Measurements from ENCODE around the gene LYZ. TPM values are rescaled to one million over a fixed set of nuclear protein-coding genes. Genes with fewer than 3 reads are reported as not detected.
"Not testable (repeated sequence)": the region's sequence is repeated elsewhere in the genome, so short reads cannot be mapped to it uniquely, and the experiment has no call there.

The LYZ gene
- polyA plus RNA-seq (ENCODE audit: insufficient read depth in 1 of 5, insufficient read length in 5 of 5, low replicate concordance in 1 of 5), result 10 to 100 TPM; 42.0 to 60.9 (median 50.7) TPM
- long read RNA-seq, donor 1, transcript LYZ-201 (4 exons, 1,530 nt), result major isoform, 17 of 201 reads
- long read RNA-seq, donor 1, partial matches to known transcripts, result 184 of 201 reads
- long read RNA-seq, donor 1, other reads (novel, unspliced or antisense), result 0 of 201 reads
- long read RNA-seq, donor 2, partial matches to known transcripts, result 0 of 2 reads
- long read RNA-seq, donor 2, other reads (novel, unspliced or antisense), result 0 of 2 reads
- long read RNA-seq, donor 3, transcript LYZ-201 (4 exons, 1,530 nt), result major isoform, 5 of 5 reads
- long read RNA-seq, donor 3, partial matches to known transcripts, result 0 of 5 reads
- long read RNA-seq, donor 3, other reads (novel, unspliced or antisense), result 0 of 5 reads
- long read RNA-seq, donor 4, transcript LYZ-201 (4 exons, 1,530 nt), result major isoform, 9 of 9 reads
- long read RNA-seq, donor 4, partial matches to known transcripts, result 0 of 9 reads
- long read RNA-seq, donor 4, other reads (novel, unspliced or antisense), result 0 of 9 reads
- long read RNA-seq, donor 5, partial matches to known transcripts, result 83 of 87 reads
- long read RNA-seq, donor 5, other reads (novel, unspliced or antisense), result 0 of 87 reads
- long read RNA-seq, donor 6, transcript LYZ-201 (4 exons, 1,530 nt), result major isoform, 19 of 99 reads
- long read RNA-seq, donor 6, partial matches to known transcripts, result 80 of 99 reads
- long read RNA-seq, donor 6, other reads (novel, unspliced or antisense), result 0 of 99 reads
- long read RNA-seq, donor 7, partial matches to known transcripts, result 0 of 3 reads
- long read RNA-seq, donor 7, other reads (novel, unspliced or antisense), result 0 of 3 reads
- long read RNA-seq, donor 8, partial matches to known transcripts, result 0 of 3 reads
- long read RNA-seq, donor 8, other reads (novel, unspliced or antisense), result 0 of 3 reads

DNA sequence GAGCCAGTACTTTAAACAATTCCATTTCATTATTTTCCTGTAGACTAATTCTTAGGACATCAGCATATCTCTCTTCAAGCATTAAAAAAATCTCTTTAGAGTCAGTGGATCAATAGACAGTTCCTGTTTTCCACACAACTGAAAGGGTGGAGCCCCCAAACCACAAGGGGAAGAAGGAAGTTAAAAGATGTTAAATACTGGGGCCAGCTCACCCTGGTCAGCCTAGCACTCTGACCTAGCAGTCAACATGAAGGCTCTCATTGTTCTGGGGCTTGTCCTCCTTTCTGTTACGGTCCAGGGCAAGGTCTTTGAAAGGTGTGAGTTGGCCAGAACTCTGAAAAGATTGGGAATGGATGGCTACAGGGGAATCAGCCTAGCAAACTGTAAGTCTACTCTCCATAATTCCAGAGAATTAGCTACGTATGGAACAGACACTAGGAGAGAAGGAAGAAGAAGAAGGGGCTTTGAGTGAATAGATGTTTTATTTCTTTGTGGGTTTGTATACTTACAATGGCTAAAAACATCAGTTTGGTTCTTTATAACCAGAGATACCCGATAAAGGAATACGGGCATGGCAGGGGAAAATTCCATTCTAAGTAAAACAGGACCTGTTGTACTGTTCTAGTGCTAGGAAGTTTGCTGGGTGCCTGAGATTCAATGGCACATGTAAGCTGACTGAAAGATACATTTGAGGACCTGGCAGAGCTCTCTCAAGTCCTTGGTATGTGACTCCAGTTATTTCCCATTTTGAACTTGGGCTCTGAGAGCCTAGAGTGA lies at the start of gene LYZ:
Gene LYZ, plus strand, starts transcription at position 220 of the 777 bp plus-strand sequence. Its CDS starts 28 bp downstream, at position 248.
- DNase-seq, result no peak

DNA sequence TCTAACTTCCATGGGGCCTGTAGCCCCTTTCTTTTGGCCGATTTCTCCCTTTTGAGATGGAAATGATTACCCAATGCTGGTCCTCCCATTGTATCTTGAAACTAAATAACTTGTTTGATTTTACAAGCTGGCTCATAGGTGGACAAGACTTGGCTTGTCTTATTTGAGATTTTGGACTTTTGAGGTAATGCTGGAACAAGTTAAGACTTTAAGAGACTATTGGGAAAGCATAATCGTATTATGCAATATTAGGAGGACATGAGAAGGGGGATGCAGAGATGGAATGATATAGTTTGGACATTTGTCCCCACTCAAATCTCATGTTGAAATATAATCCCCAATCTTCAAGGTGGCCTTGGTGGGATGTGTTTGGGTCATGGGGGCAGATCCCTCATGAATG lies 49.2 kb upstream of the LYZ start:
- no peak for DNase-seq

DNA sequence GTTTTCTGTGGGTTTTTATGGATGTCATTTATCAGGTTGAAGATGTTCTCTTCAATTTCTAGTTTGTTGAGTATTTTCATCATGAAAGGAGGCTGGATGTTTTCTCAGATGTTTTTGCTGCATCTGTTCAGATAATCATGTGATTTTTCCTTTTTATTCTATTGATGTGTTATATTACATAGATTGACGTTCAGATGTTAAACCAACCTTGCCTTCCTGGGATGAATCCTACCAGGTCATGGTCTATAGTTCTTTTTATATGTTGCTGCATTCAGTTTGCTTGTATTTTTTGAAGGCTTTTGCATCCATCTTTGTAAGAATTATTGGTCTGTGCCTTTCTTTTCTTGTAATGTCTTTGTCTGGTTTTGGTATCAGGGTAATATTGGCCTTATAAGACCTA lies 43.9 kb upstream of the LYZ start:
- no peak for DNase-seq

DNA sequence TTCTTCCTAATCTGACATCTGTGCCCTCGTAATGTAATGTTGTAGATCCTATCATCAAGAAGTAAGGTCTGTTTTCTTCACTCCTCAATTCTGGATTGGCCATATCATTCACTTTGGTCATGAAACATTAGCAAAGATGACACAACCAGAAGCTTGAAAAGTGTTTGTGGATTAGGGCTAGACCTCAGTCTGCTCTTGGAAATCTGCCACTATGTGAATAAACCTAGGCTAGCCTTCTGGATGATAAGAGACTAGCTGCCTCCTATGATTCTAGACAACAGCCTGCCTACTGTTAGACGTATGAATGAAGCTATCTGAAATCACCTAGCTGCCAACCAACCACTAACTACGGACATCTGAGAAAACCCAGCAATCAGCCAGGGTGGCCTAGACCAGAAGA lies 38.7 kb upstream of the LYZ start:
- no peak for DNase-seq

DNA sequence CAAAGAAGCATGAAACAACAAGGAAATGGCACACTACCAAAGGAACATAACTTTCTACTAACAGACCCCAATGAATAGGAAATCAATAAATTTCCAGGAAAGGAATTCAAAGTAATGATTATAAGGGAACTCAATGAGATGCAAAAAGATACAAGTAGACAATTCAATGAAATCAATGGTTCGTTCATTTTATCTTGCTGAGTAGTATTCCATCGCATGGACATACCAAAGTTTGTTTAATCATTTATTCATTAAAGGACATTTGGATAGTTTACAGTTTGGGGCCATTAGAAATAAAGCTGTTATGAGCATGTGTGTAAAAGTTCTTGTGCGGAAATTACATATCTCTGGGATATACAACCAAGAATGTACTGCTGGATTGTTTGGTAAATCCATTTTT lies 35.0 kb upstream of the LYZ start:
- no peak for DNase-seq

DNA sequence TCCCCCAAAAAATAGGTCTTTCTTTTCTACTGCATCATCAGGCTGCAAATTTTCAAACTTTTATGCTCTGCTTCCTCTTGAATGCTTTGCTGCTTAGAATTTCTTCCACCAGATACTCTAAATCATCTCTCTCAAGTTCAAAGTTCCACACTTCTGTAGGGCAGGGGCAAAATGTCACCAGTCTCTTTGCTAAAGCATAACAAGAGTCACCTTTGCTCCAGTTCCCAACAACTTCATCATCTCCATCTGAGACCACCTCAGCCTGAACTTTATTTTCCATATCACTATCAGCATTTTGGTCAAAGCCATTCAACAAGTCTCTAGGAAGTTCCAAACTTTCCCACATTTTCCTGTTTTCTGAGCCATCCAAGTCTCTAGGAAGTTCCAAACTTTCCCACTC lies 31.4 kb upstream of the LYZ start:
- DNase-seq, result not testable (repeated sequence)

DNA sequence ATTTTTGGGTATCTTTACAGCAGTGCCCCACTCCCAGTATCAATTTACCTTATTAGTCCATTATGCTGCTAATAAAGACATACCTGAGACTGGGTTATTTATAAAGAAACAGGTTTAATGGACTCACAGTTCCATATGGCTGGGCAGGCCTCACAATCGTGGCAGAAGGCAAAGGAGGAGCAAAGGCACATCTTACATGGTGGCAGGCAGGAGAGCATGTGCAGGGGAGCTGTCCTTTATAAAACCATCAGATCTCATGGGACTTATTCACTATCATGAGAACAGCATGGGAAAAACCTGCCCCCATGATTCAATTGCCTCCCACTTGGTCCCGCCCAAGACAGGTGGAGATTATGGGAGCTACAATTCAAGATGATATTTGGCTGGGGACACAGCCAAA lies 30.9 kb upstream of the LYZ start:
- DNase-seq, result not testable (repeated sequence)

DNA sequence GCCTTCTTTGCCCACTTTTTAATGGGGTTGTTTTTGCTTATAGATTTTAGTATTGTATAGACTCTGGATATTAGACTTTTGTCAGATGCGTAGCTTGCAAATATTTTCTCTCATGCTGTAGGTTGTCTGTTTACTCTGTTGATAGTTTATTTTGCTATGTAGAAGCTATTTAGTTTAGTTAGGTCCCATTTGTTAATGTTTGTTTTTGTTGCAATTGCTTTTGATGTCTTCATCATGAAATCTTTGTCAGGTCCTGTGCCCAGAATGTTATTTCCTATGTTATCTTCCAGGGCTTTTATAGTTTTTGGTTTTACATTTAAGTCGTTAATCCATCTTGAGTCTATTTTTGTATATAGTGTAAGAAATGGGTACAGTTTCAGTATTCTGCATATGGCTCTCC lies 30.0 kb upstream of the LYZ start:
- no peak for DNase-seq

DNA sequence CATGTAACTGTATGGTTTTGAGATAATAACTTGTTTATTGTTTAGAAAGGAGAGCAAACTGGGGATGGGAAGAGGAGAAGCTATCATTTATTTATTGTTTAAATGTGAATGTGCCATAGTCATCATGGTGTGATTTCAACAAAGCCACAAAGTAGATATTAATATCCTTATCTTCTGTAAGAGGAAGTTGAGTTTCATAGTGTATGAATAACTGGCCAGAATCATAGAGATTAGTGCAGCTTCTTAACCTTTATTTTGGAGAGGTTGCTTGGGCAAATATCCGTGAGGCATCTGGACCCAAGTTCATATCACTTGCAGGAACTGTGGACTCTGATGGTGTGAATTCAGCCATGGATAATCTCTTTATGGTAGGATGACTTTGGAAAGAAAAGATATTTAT lies 26.8 kb upstream of the LYZ start:
- no peak for DNase-seq

DNA sequence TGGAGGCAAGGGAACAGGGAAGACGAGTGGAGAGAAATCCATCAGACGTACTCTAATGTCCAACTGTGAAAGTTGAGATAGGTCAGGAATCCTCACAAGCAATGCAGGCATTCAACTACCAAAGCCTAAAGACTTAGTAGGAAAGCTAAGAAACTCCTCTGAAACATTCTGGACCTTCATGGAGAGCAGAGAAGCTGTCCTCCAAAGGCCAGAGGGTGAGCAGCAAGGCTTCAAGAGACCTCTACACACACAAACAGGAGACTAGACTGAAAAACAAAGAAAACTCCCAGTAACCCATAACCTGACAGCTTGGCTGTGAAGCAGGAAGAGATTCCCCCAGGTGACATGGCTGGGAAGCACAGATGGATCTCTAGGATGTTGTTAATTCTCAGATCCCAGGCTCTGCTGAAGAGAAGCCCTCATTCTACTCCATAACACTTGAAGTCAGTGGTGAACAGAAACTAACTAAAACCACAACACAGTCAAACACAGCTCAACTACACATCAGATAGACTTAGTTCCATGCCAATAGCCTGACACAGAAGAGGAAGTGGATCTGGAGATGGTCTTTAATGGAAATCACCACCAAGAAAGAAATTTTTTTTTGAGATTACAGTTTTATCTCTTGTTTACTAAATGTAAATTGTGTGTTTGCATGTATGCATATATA lies 23.2 kb upstream of the LYZ start:
- DNase-seq, result no peak

DNA sequence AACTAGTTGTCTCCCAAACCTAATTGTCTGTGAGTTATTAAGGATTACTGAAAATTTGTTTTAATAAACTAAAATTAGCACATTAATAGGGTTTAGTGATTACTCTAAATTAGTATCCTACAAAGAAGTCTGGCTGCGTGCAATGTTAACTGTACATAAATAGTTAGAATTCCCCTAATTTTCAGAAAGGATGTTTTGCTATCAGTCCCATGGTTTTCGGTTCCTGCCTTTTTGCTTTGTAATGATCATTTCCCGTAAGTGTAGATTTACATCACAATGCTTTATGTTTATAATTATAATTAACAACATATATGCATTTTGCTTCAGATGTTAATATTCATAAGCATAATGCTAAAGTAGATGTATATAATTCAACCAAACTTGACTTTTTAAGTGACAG lies 19.8 kb upstream of the LYZ start:
- DNase-seq, result no peak

DNA sequence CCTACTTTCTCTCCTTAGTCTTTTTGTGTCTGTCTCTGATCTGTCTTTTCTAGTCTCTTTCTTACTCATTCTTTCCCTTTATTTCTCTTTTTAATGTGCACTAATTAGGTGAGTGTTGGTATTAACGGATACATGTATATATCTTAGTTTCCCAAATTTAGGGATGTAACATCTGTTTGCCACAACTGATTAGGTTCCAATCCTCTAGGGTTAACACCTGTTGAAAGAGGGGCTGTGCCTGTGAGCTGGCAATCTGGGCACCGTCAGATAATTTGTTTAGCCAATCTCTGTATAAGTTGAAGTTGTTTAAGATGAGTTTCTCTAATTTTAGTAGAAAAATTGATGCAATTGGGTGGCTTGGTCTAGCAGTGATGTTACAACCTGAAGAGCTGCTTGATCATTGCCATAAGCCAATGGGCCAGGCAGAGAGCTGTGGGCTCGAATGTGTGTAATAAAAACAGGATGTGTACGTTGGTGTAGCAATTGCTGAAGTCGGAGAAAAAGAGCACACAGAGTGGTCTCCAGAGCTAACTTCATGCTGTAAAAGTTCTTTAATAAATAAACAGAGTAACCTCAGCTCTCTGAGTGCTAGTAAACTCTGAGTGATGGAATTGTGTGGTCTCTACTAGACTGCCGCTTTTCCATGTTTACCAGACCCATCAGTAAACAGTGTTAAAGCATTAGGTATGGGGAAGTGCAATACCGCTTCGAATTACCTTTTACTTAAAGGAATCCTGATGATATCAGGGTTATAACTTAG lies 18.3 kb upstream of the LYZ start:
- DNase-seq, result no peak

DNA sequence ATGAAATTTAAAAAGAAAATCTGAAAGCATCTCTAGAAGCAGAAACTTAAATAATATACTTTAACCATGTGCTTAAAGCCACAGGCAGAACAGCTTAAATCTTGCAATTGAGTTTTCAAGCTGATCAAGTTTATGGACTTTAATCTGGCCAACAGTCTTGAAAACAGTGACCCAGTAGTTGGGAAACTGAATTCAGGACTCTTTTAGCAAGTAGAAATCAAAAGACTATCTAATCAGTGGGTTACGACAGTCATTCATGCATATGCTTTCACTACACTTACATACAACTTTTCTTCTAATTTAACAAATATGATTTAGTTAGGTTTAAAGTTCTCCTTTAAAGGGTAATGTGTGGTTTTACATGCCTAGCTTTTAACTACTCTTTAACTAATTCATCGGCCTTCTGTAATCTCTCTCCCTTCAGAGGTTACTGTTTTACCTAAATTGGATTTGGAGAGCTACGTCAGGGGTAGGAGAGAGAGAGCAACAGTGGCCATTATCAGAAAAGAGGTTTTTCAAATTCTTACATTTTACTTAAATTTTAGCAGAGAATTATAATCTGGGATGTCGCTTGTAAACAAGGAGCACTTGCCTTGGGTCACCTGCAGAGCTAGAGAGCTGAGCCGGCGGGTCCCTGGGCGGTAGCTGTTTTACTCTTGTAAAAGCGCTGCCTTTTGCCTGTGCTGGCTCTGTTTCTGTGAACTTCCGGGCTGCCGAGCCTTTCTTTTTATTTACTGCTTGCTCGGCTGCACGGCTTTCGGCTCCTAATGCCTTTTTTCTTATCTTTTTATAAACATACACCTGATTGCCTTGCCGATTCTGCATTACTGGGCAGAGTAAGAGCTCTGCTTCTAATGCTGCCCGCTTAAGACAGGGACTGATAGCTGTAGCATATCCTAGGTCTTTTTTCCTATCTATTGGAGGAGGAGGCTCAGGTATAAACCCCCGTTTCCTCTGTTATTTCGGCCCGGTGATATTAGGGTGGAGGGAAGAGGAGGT lies 17.4 kb upstream of the LYZ start:
- peak; percentile 20 to 24 for DNase-seq

DNA sequence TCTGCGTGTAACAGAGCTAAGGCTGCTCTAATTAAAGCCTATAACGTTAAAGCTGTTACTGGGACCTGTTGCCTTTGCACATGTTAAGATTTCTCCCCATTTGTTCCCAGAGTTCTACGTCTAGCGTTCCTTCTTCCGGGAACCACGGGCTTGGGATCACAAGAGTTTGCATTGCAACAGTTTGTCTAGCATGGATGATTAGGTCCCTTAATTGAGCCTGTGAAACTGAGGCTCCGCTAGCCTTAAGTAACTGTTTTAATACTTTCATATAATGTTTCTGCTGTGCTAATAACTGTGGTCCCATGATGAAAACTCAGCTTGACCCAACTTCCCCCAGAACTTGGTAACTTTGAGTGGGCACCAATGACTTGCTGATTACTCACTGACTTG lies 16.7 kb upstream of the LYZ start:
- no peak for DNase-seq

DNA sequence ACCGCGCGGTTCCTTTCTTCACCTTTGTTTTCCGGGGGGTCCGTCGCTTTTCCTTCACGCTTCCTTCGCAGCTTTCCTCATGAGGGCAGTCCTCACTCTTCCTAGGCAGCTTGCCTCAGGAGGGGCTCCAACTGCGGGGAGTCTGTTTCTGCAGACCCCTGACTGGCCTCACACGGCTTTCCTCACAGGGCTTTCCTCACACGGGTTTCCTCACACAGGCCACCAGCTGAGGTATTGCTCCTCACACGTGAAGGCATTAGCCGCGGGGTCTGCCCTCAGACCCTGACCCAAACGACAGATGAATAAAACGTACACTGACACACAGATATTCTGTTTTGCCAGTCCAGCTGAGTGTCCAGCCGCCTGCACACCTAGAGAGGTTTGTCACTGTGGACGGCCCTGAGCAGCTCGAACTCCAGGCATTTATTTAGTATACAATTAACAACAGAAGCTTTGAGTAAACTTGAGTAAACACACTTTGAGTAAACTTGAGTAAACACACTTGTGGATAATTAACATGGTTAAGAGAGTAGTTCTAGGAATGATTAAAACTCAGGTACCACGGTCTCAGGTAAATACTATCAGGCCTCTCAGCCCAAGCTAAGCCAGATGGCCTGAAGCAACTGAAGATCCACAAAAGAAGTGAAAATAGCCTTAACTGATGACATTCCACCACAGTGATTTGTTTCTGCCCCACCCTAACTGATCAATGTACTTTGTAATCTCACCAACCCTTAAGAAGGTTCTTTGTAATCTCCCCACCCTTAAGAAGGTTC lies 16.1 kb upstream of the LYZ start:
- no peak for DNase-seq

DNA sequence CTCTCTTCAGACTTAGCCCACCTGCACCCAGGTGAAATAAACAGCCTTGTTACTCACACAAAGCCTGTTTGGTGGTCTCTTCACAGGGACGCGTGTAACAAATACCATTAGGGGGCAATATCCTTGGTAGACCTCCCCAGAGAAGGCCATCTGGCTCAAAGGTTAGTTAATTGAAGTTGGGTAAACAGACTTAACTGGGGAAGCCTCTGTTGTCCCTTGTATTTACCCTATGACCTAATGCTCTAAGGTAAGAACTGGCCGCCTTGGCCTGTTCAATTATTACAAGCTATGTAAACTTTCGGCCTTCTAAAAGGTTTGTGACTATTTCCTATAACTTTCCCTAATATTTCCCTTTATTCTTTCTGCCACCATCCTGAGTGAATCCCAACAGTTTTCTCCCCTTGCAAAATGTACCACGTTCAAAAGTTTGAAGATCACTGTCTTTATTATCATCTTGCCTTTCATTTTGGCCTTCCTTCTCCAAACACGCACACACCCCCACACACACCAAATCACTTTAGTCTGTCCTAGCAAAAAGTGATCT lies 15.3 kb upstream of the LYZ start:
- no peak for DNase-seq

DNA sequence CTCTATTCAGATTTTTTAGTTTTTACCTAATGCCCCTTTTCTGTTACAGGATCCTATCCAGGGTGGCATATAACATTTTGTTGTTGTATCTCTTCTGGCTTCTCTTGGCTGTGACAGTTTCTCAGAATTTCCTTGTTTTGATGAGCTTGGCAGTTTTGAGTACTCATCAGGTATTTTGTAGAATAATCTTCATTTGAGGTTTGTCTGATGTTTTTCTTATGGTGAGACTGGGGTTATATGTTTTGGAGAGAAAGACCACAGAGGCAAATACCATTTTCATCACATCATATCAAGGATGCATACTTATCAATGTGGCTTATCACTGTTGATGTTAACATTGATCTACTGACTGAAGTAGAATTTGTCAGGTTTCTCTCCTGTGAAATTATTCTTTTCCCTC lies 14.0 kb upstream of the LYZ start:
- DNase-seq, result no peak
